ENCODE measurements around the gene MCTP1.

MCTP1 gene

DNA sequence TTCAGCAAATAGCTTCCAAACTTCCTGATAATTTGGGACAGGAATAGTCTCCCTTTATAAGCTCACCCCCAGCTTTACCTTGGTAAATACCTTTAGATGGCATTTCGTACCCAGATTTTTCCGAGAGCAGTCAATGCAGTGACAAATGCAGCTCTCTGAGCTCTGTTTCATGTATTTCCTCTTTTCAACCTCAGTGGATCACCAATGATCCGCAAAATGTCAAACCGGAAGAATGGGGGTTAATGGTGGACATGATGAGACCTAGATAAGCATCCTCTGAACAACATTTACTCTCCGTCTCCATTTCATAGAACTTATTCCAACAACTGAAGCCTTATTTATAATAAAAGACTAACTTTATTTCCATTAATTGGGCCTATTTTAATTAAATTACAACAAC lies 227.3 kb downstream of the MCTP1 start:
- no peak overlapping the region for H2AK5ac ChIP-seq (ENCODE audit: low read length, severe bottlenecking)
- H2AFZ ChIP-seq (ENCODE audit: low read depth, low read length) = no peak overlapping the region
- H2BK120ac ChIP-seq (ENCODE audit: low read depth, low read length) = no peak overlapping the region
- H3K4me1 ChIP-seq (ENCODE audit: control insufficient read depth, insufficient read depth, low read depth, low read length) = no peaks in the 10 kb centered on the region
- H3K9ac ChIP-seq (ENCODE audit: low read length) = no peak overlapping the region
- H3K36me3 ChIP-seq (ENCODE audit: control insufficient read depth in 1 of 2, insufficient read depth in 2 of 2, low read depth in 1 of 2, low read length in 2 of 2) = no peaks in the 10 kb centered on the region
- no peak overlapping the region for H2BK12ac ChIP-seq (ENCODE audit: low read length in 2 of 2)
- no peaks in the 10 kb centered on the region for H3K9me3 ChIP-seq (ENCODE audit: control insufficient read depth, low read length)
- H3K18ac ChIP-seq (ENCODE audit: low read depth in 1 of 2, low read length in 2 of 2) = no peak overlapping the region
- H3K14ac ChIP-seq (ENCODE audit: low read length in 2 of 2) = no peak overlapping the region
- DNase-seq = no peak
- H4K8ac ChIP-seq (ENCODE audit: low read length) = no peak overlapping the region
- no peak overlapping the region for H4K91ac ChIP-seq (ENCODE audit: low read length)
- H3K4me3 ChIP-seq (ENCODE audit: insufficient read depth in 1 of 2, low read depth in 1 of 2, low read length in 2 of 2) = no peak overlapping the region
- 95% methylated on average over 5 of the region's 5 CpGs for WGBS
- peaks cover 25% of the 10 kb centered on the region for H3K79me1 ChIP-seq (replicated peaks; ENCODE audit: low read length, poor library complexity, severe bottlenecking)
- no peak overlapping the region for H3K4me2 ChIP-seq (ENCODE audit: low read length, poor library complexity, severe bottlenecking)
- H2BK5ac ChIP-seq (ENCODE audit: low read depth, low read length, poor library complexity, severe bottlenecking) = no peak overlapping the region
- H3K23ac ChIP-seq (ENCODE audit: low read length in 2 of 2) = no peak overlapping the region
- no peaks in the 10 kb centered on the region for H3K27me3 ChIP-seq (ENCODE audit: control insufficient read depth in 1 of 2, insufficient read depth in 1 of 2, low read length in 2 of 2)
- H3K4ac ChIP-seq (ENCODE audit: low read depth in 1 of 2, low read length in 2 of 2) = no peak overlapping the region
- H2BK15ac ChIP-seq (ENCODE audit: low read depth, poor library complexity, severe bottlenecking) = no peak overlapping the region
- H3K27ac ChIP-seq (ENCODE audit: low read length, poor library complexity, severe bottlenecking) = no peak overlapping the region

DNA sequence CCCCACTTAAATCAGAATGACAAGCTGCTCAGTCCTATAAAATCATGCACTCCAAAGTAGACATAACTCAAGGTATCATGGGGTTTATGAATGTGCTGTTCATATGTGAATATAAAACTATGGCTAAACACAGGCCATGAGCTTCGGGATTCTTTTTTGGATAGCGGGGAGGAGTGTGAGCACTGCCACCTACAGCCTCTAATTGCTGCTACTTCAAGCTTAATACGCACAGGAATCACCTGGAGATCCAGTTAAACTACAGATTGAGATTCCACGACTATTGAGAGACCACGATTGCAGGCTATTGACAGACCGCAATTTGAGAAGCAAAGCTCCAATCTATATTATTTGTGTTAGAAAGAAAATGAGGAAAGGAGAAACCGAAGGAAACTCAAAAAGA lies 231.6 kb downstream of the MCTP1 start:
- no peak overlapping the region for H3K4ac ChIP-seq (ENCODE audit: low read depth in 1 of 2, low read length in 2 of 2)
- H3K9me3 ChIP-seq (ENCODE audit: control insufficient read depth, low read length) = no peaks in the 10 kb centered on the region
- H3K36me3 ChIP-seq (ENCODE audit: control insufficient read depth in 1 of 2, insufficient read depth in 2 of 2, low read depth in 1 of 2, low read length in 2 of 2) = no peaks in the 10 kb centered on the region
- no peak overlapping the region for H3K4me3 ChIP-seq (ENCODE audit: insufficient read depth in 1 of 2, low read depth in 1 of 2, low read length in 2 of 2)
- no peak overlapping the region for H2BK5ac ChIP-seq (ENCODE audit: low read depth, low read length, poor library complexity, severe bottlenecking)
- no peak overlapping the region for H2AFZ ChIP-seq (ENCODE audit: low read depth, low read length)
- H3K4me2 ChIP-seq (ENCODE audit: low read length, poor library complexity, severe bottlenecking) = no peak overlapping the region
- no peak overlapping the region for H2BK12ac ChIP-seq (ENCODE audit: low read length in 2 of 2)
- no peak overlapping the region for H3K9ac ChIP-seq (ENCODE audit: low read length)
- H4K91ac ChIP-seq (ENCODE audit: low read length) = no peak overlapping the region
- peaks cover 2% of the 10 kb centered on the region for H3K4me1 ChIP-seq (ENCODE audit: control insufficient read depth, insufficient read depth, low read depth, low read length)
- no peak overlapping the region for H4K8ac ChIP-seq (ENCODE audit: low read length)
- 88% methylated on average over 7 of the region's 7 CpGs for WGBS
- H3K18ac ChIP-seq (ENCODE audit: low read depth in 1 of 2, low read length in 2 of 2) = no peak overlapping the region
- DNase-seq = no peak
- H2BK15ac ChIP-seq (ENCODE audit: low read depth, poor library complexity, severe bottlenecking) = no peak overlapping the region
- H2AK5ac ChIP-seq (ENCODE audit: low read length, severe bottlenecking) = no peak overlapping the region
- no peak overlapping the region for H3K14ac ChIP-seq (ENCODE audit: low read length in 2 of 2)
- no peaks in the 10 kb centered on the region for H3K27me3 ChIP-seq (ENCODE audit: control insufficient read depth in 1 of 2, insufficient read depth in 1 of 2, low read length in 2 of 2)
- H3K79me1 ChIP-seq (replicated peaks; ENCODE audit: low read length, poor library complexity, severe bottlenecking) = peaks cover 30% of the 10 kb centered on the region
- H2BK120ac ChIP-seq (ENCODE audit: low read depth, low read length) = no peak overlapping the region
- H3K23ac ChIP-seq (ENCODE audit: low read length in 2 of 2) = no peak overlapping the region
- no peak overlapping the region for H3K27ac ChIP-seq (ENCODE audit: low read length, poor library complexity, severe bottlenecking)

DNA sequence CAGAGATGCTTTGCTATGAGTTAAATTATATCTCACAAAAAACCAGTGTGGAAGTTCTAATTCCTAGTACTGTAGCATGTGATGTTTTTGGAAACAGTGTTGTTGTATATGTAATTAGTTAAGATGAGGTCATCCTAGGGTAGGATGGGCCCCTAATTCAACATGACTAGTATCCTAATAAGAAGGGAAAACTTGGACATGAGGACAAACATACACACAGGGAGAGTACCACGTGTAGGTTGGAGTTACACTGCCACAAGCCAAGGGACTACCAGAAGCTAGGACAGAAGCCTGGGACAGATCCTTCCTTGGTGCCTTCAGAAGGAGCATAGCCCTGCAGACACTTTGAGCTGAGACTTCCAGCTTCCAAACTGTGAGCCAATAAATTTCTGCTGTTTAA lies 234.2 kb downstream of the MCTP1 start:
- H3K27ac ChIP-seq (ENCODE audit: low read length, poor library complexity, severe bottlenecking) = no peak overlapping the region
- no peak overlapping the region for H3K4ac ChIP-seq (ENCODE audit: low read depth in 1 of 2, low read length in 2 of 2)
- H3K23ac ChIP-seq (ENCODE audit: low read length in 2 of 2) = no peak overlapping the region
- no peaks in the 10 kb centered on the region for H3K9me3 ChIP-seq (ENCODE audit: control insufficient read depth, low read length)
- WGBS = 50% methylated on average over 1 of the region's 1 CpG
- no peaks in the 10 kb centered on the region for H3K27me3 ChIP-seq (ENCODE audit: control insufficient read depth in 1 of 2, insufficient read depth in 1 of 2, low read length in 2 of 2)
- H2BK15ac ChIP-seq (ENCODE audit: low read depth, poor library complexity, severe bottlenecking) = no peak overlapping the region
- no peak overlapping the region for H2AK5ac ChIP-seq (ENCODE audit: low read length, severe bottlenecking)
- no peak overlapping the region for H2BK120ac ChIP-seq (ENCODE audit: low read depth, low read length)
- no peak for DNase-seq
- H4K8ac ChIP-seq (ENCODE audit: low read length) = no peak overlapping the region
- H3K9ac ChIP-seq (ENCODE audit: low read length) = no peak overlapping the region
- H3K4me2 ChIP-seq (ENCODE audit: low read length, poor library complexity, severe bottlenecking) = no peak overlapping the region
- no peak overlapping the region for H2BK5ac ChIP-seq (ENCODE audit: low read depth, low read length, poor library complexity, severe bottlenecking)
- no peak overlapping the region for H3K18ac ChIP-seq (ENCODE audit: low read depth in 1 of 2, low read length in 2 of 2)
- H4K91ac ChIP-seq (ENCODE audit: low read length) = no peak overlapping the region
- H3K4me1 ChIP-seq (ENCODE audit: control insufficient read depth, insufficient read depth, low read depth, low read length) = peaks cover 2% of the 10 kb centered on the region
- no peak overlapping the region for H3K14ac ChIP-seq (ENCODE audit: low read length in 2 of 2)
- no peaks in the 10 kb centered on the region for H3K36me3 ChIP-seq (ENCODE audit: control insufficient read depth in 1 of 2, insufficient read depth in 2 of 2, low read depth in 1 of 2, low read length in 2 of 2)
- no peak overlapping the region for H2AFZ ChIP-seq (ENCODE audit: low read depth, low read length)
- peaks cover 31% of the 10 kb centered on the region for H3K79me1 ChIP-seq (replicated peaks; ENCODE audit: low read length, poor library complexity, severe bottlenecking)
- no peak overlapping the region for H3K4me3 ChIP-seq (ENCODE audit: insufficient read depth in 1 of 2, low read depth in 1 of 2, low read length in 2 of 2)
- H2BK12ac ChIP-seq (ENCODE audit: low read length in 2 of 2) = no peak overlapping the region

DNA sequence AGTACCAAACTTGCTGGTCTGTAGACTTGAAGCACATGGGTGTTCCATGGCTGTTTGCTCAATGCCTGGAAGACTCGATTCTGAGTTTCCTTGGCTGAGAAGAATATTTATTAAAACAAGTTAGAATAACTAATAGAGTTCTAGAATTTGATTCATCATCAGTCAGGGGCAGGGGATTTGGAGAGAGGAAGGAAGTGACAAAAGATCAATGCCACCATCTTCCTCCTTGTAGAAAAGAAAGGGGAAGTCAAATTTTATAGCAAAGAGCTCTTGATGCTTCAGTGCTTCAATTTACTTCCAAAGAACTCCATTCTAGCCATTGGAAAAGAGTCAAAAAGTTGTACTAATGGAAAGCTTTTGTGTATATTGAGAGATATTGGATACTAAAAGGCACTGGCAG lies 236.3 kb downstream of the MCTP1 start:
- H3K4ac ChIP-seq (ENCODE audit: low read depth in 1 of 2, low read length in 2 of 2) = no peak overlapping the region

More for the DNA sequence above, 236.3 kb downstream of the MCTP1 start:
- Histone ChIP-seq H3K23ac (ENCODE audit: low read length in 2 of 2) (no peak overlapping the region), H2AK5ac (ENCODE audit: low read length, severe bottlenecking) (no peak overlapping the region), H4K91ac (ENCODE audit: low read length) (no peak overlapping the region), H3K27ac (ENCODE audit: low read length, poor library complexity, severe bottlenecking) (no peak overlapping the region), H3K14ac (ENCODE audit: low read length in 2 of 2) (no peak overlapping the region), H3K27me3 (ENCODE audit: control insufficient read depth in 1 of 2, insufficient read depth in 1 of 2, low read length in 2 of 2) (no peaks in the 10 kb centered on the region), H3K9me3 (ENCODE audit: control insufficient read depth, low read length) (no peaks in the 10 kb centered on the region), H3K4me3 (ENCODE audit: insufficient read depth in 1 of 2, low read depth in 1 of 2, low read length in 2 of 2) (no peak overlapping the region), H2BK5ac (ENCODE audit: low read depth, low read length, poor library complexity, severe bottlenecking) (no peak overlapping the region), H3K36me3 (ENCODE audit: control insufficient read depth in 1 of 2, insufficient read depth in 2 of 2, low read depth in 1 of 2, low read length in 2 of 2) (no peaks in the 10 kb centered on the region), H2BK12ac (ENCODE audit: low read length in 2 of 2) (no peak overlapping the region), H2BK120ac (ENCODE audit: low read depth, low read length) (no peak overlapping the region), H4K8ac (ENCODE audit: low read length) (no peak overlapping the region), H3K4me1 (ENCODE audit: control insufficient read depth, insufficient read depth, low read depth, low read length) (peaks cover 2% of the 10 kb centered on the region), H3K79me1 (replicated peaks; ENCODE audit: low read length, poor library complexity, severe bottlenecking) (peaks cover 33% of the 10 kb centered on the region), H3K18ac (ENCODE audit: low read depth in 1 of 2, low read length in 2 of 2) (no peak overlapping the region), H2BK15ac (ENCODE audit: low read depth, poor library complexity, severe bottlenecking) (no peak overlapping the region), H2AFZ (ENCODE audit: low read depth, low read length) (no peak overlapping the region), H3K9ac (ENCODE audit: low read length) (no peak overlapping the region), H3K4me2 (ENCODE audit: low read length, poor library complexity, severe bottlenecking) (no peak overlapping the region)
- DNase-seq = no peak
- no CpG with 5 or more reads among the region's 1 CpG for WGBS

Data from mesenchymal stem cell (in vitro differentiated cells and primary cell).